HCT116 (cell line): ENCODE results near the gene NEK6.

Source experiments
- CEBPB ChIP-seq: IDR thresholded peaks from 2 replicates; pipeline ENCODE4 v1.6.1; 2012; ENCODE audit warnings: low read depth
- EZH2 ChIP-seq: fragments of 200-600 bp; sonication (generic); IDR thresholded peaks from 2 replicates; pipeline ENCODE4 v1.6.1; 2017; ENCODE audit warnings: antibody characterized with exemption, mixed run types
- FOSL1 ChIP-seq: IDR thresholded peaks from 2 replicates; pipeline ENCODE4 v1.6.1; 2012; ENCODE audit warnings: low read depth
- POLR2A ChIP-seq: IDR thresholded peaks from 2 replicates; pipeline ENCODE4 v1.7.0; 2011; ENCODE audit warnings: borderline replicate concordance; ENCODE audit not compliant: insufficient read depth, insufficient read length; ENCODE audit errors: extremely low read depth
- POLR2AphosphoS5 ChIP-seq: IDR thresholded peaks from 2 replicates; pipeline ENCODE4 v1.6.1; 2011; ENCODE audit warnings: mild to moderate bottlenecking, low read depth, low read length, moderate library complexity
- SRF ChIP-seq: IDR thresholded peaks from 2 replicates; pipeline ENCODE4 v1.6.1; 2012; ENCODE audit warnings: low read depth
- ZNF274 ChIP-seq: fragments of 200-500 bp; sonication (Bioruptor generic); IDR thresholded peaks from 2 replicates; pipeline ENCODE4 v1.6.1; 2014; ENCODE audit warnings: mild to moderate bottlenecking, low read depth, low read length, inconsistent platforms
- TF ChIP-seq, protein P1 (sequence below), 3 experiments: fragments of 200-600 bp in 1 of 3; sonication (generic) in 1 of 3; IDR thresholded peaks in 2 of 3; conservative IDR thresholded peaks in 1 of 3; 2 replicates each; pipeline ENCODE4 v1.5.1; 2012 to 2017; ENCODE audit warnings: low read depth in 2 of 3, low read length in 2 of 3, antibody characterized with exemption in 1 of 3, borderline replicate concordance in 1 of 3, control low read depth in 1 of 3, mild to moderate bottlenecking in 1 of 3, mixed read lengths in 1 of 3, mixed run types in 1 of 3, moderate library complexity in 1 of 3; ENCODE audit not compliant: insufficient read depth in 1 of 3

DNA sequence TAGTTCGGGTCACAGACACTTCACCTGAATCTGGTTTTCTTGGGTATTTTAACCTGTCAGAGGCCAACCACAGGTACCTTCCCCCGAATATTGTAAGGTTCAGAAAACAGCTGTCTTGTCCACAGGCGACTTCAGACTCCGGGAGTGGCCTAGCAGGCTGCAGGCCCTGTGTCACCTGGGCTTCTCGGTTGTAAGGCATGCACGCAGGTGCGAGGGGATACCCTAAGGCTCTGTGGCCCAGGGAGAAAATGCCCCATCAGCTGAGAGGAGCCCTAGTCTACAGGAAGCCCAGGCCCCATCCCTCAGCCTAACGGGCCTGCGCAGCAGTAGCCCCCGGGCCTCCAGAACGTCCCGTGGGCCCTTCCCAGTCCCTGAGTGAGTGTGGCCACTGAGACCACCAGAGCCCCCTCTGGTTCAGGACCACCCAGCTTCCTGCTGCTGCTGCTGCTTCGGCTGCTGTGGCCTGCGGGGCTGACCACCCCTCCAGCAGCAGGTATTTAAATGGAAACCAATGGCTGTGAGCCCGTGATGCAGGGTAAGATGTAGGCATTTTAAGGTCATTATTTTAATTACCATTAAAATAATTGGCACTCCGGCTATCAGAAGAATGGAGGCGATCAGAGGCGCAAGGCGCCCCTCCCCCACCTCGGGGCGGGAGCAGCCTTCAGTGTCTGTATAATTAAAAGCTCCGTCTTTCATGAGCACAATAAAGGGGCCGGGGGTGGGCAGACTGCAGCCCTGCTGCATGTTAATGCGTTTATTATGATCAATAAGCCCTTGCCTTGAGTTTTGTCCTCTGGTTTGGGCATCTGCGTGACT lies 92.1 kb downstream of the NEK6 start:
- TF ChIP-seq, protein P1, sequence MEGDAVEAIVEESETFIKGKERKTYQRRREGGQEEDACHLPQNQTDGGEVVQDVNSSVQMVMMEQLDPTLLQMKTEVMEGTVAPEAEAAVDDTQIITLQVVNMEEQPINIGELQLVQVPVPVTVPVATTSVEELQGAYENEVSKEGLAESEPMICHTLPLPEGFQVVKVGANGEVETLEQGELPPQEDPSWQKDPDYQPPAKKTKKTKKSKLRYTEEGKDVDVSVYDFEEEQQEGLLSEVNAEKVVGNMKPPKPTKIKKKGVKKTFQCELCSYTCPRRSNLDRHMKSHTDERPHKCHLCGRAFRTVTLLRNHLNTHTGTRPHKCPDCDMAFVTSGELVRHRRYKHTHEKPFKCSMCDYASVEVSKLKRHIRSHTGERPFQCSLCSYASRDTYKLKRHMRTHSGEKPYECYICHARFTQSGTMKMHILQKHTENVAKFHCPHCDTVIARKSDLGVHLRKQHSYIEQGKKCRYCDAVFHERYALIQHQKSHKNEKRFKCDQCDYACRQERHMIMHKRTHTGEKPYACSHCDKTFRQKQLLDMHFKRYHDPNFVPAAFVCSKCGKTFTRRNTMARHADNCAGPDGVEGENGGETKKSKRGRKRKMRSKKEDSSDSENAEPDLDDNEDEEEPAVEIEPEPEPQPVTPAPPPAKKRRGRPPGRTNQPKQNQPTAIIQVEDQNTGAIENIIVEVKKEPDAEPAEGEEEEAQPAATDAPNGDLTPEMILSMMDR (IDR thresholded peaks at IDR 0.05 in 2 of 3, conservative IDR thresholded peaks at IDR 0.05 in 1 of 3; ENCODE audit: borderline replicate concordance in 1 of 3, insufficient read depth in 1 of 3, low read depth in 2 of 3, low read length in 2 of 3), result no peak
- TF ChIP-seq POLR2A (no peak), ZNF274 (no peak), CEBPB (no peak), FOSL1 (no peak), SRF (no peak), POLR2AphosphoS5 (no peak), EZH2 (no peak)
